Mesenchymal stem cell (in vitro differentiated cells and primary cell): Measurements from ENCODE around the gene DEFB118. TPM values are rescaled to one million over a fixed set of nuclear protein-coding genes. Genes with fewer than 3 reads are reported as not detected.

ENCODE experiments used
- DNase-seq: peaks from one replicate; pipeline ENCODE4 v3.0.0-alpha.2; 2013
- H2AFZ ChIP-seq: one replicate; pipeline ENCODE4 v1.6.1; 2013; ENCODE audit warnings: low read depth, mild to moderate bottlenecking, control low read depth, inconsistent platforms, low read length, moderate library complexity
- H2AK5ac ChIP-seq: 2 replicates; pipeline ENCODE4 v1.6.1; 2013; ENCODE audit warnings: low read length, moderate library complexity, mild to moderate bottlenecking, inconsistent platforms; ENCODE audit not compliant: severe bottlenecking
- H2BK120ac ChIP-seq: one replicate; pipeline ENCODE4 v1.6.1; 2013; ENCODE audit warnings: low read depth, mild to moderate bottlenecking, inconsistent platforms, low read length, moderate library complexity
- H2BK12ac ChIP-seq, 2 experiments: one replicate each; pipeline ENCODE4 v1.6.1; 2013; ENCODE audit warnings: inconsistent platforms in 2 of 2, low read length in 2 of 2, mild to moderate bottlenecking in 2 of 2, moderate library complexity in 2 of 2, control low read depth in 1 of 2
- H2BK15ac ChIP-seq: one replicate; pipeline ENCODE4 v1.6.1; 2013; ENCODE audit warnings: mild to moderate bottlenecking, low read depth, inconsistent platforms; ENCODE audit not compliant: poor library complexity, severe bottlenecking
- H2BK5ac ChIP-seq: 2 replicates; pipeline ENCODE4 v1.6.1; 2013; ENCODE audit warnings: low read depth, mild to moderate bottlenecking, low read length, control low read depth, inconsistent platforms; ENCODE audit not compliant: poor library complexity, severe bottlenecking
- H3K14ac ChIP-seq, 2 experiments: one replicate each; pipeline ENCODE4 v1.6.1; 2013; ENCODE audit warnings: inconsistent platforms in 2 of 2, low read length in 2 of 2, control low read depth in 1 of 2, mild to moderate bottlenecking in 1 of 2, moderate library complexity in 1 of 2
- H3K18ac ChIP-seq, 2 experiments: one replicate each; pipeline ENCODE4 v1.6.1; 2013; ENCODE audit warnings: inconsistent platforms in 2 of 2, low read length in 2 of 2, control low read depth in 1 of 2, low read depth in 1 of 2, mild to moderate bottlenecking in 1 of 2
- H3K23ac ChIP-seq, 2 experiments: one replicate each; pipeline ENCODE4 v1.6.1; 2013; ENCODE audit warnings: inconsistent platforms in 2 of 2, low read length in 2 of 2, mild to moderate bottlenecking in 2 of 2, moderate library complexity in 2 of 2, control low read depth in 1 of 2
- H3K27ac ChIP-seq: 2 replicates; pipeline ENCODE4 v1.5.1; 2013; ENCODE audit warnings: mild to moderate bottlenecking, moderate library complexity, low read length, control low read depth, inconsistent platforms; ENCODE audit not compliant: poor library complexity, severe bottlenecking
- H3K27me3 ChIP-seq, 2 experiments: 2 replicates each; pipeline versions ENCODE4 v1.6.1 to v1.7.0; 2013; ENCODE audit warnings: low read length in 2 of 2, mild to moderate bottlenecking in 2 of 2, moderate library complexity in 2 of 2, control low read depth in 1 of 2, inconsistent platforms in 1 of 2; ENCODE audit not compliant: control insufficient read depth in 1 of 2, insufficient read depth in 1 of 2
- H3K36me3 ChIP-seq, 2 experiments: 2 replicates each; pipeline versions ENCODE4 v1.6.1 to v1.7.0; 2013; ENCODE audit warnings: low read length in 2 of 2, control low read depth in 1 of 2, inconsistent platforms in 1 of 2, low read depth in 1 of 2, mild to moderate bottlenecking in 1 of 2; ENCODE audit not compliant: insufficient read depth in 2 of 2, control insufficient read depth in 1 of 2
- H3K4ac ChIP-seq, 2 experiments: one replicate each; pipeline ENCODE4 v1.6.1; 2013; ENCODE audit warnings: inconsistent platforms in 2 of 2, low read length in 2 of 2, mild to moderate bottlenecking in 2 of 2, moderate library complexity in 2 of 2, control low read depth in 1 of 2, low read depth in 1 of 2
- H3K4me1 ChIP-seq: 2 replicates; pipeline ENCODE4 v1.6.1; 2013; ENCODE audit warnings: low read depth, low read length, control low read depth; ENCODE audit not compliant: control insufficient read depth, insufficient read depth
- H3K4me2 ChIP-seq: 2 replicates; pipeline ENCODE4 v1.6.1; 2013; ENCODE audit warnings: low read length, mild to moderate bottlenecking, inconsistent platforms; ENCODE audit not compliant: poor library complexity, severe bottlenecking
- H3K4me3 ChIP-seq, 2 experiments: 2 replicates each; pipeline versions ENCODE4 v1.5.1 to v1.7.0; 2013; ENCODE audit warnings: low read length in 2 of 2, mild to moderate bottlenecking in 2 of 2, control low read depth in 1 of 2, low read depth in 1 of 2; ENCODE audit not compliant: insufficient read depth in 1 of 2
- H3K79me1 ChIP-seq: replicated peaks from 2 replicates; pipeline ENCODE4 v1.6.1; 2013; ENCODE audit warnings: mild to moderate bottlenecking, control low read depth, low read length, inconsistent platforms; ENCODE audit not compliant: poor library complexity, severe bottlenecking
- H3K9ac ChIP-seq: 2 replicates; pipeline ENCODE4 v1.7.0; 2013; ENCODE audit warnings: mild to moderate bottlenecking, low read length, moderate library complexity
- H3K9me3 ChIP-seq: 2 replicates; pipeline ENCODE4 v1.7.0; 2013; ENCODE audit warnings: mild to moderate bottlenecking, low read length; ENCODE audit not compliant: control insufficient read depth
- H4K8ac ChIP-seq: one replicate; pipeline ENCODE4 v1.6.1; 2013; ENCODE audit warnings: inconsistent platforms, mild to moderate bottlenecking, low read length, moderate library complexity
- H4K91ac ChIP-seq: one replicate; pipeline ENCODE4 v1.6.1; 2013; ENCODE audit warnings: mild to moderate bottlenecking, low read length, inconsistent platforms
- WGBS: methylation state at CpG from one replicate; pipeline ENCODE4 v1.1.7; 2013; ENCODE audit warnings: mixed read lengths; 5-methylcytosine and 5-hydroxymethylcytosine counted together
- polyA plus RNA-seq, 2 experiments: library from polyadenylated mRNA; stranded (reverse); fragments of 200-250 nt; gene quantifications; one replicate each; pipeline ENCODE4 v1.2.3, GENCODE V29; 2013

DEFB118 gene, protein sequence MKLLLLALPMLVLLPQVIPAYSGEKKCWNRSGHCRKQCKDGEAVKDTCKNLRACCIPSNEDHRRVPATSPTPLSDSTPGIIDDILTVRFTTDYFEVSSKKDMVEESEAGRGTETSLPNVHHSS
- polyA plus RNA-seq (2013, experiment 1 of 2): not detected
- not detected for polyA plus RNA-seq (2013, experiment 2 of 2)

- Histone ChIP-seq H3K4me3 (no peak within 1 kb of the TSS), H3K9ac (no peak within 1 kb of the TSS), H3K36me3 (no peaks in the 10 kb centered on the region), H2AK5ac (no peak within 1 kb of the TSS), H3K18ac (no peak within 1 kb of the TSS), H3K4me2 (no peak within 1 kb of the TSS), H3K27ac (no peak within 1 kb of the TSS), H2BK15ac (no peak within 1 kb of the TSS), H3K4me1 (no peaks in the 10 kb centered on the region), H2BK120ac (no peak within 1 kb of the TSS), H3K27me3 (no peaks in the 10 kb centered on the region), H2AFZ (no peak within 1 kb of the TSS), H2BK5ac (no peak within 1 kb of the TSS), H3K79me1 (no peaks in the 10 kb centered on the region), H3K4ac (no peak within 1 kb of the TSS), H2BK12ac (no peak within 1 kb of the TSS), H4K91ac (no peak within 1 kb of the TSS), H3K23ac (no peak within 1 kb of the TSS), H3K9me3 (no peaks in the 10 kb centered on the region), H4K8ac (no peak within 1 kb of the TSS), H3K14ac (no peak within 1 kb of the TSS)
- 52% methylated on average over 2 of the region's 2 CpGs for WGBS
- no peak for DNase-seq
These were observed at the start of gene DEFB118 for GRCh38 chr20:31368301-31368700. Gene DEFB118 (plus strand): TSS chr20:31368601. CDS start chr20:31368651, 50 bp downstream.

GRCh38 chr20:31322504-31322903 lies 45.9 kb upstream of the DEFB118 start:
- no peak for DNase-seq
- peaks cover 26% of the 10 kb centered on the region for H3K9me3 ChIP-seq
- no peak overlapping the region for H2BK120ac ChIP-seq
- H3K36me3 ChIP-seq: no peaks in the 10 kb centered on the region
- H4K91ac ChIP-seq: no peak overlapping the region
- H2BK12ac ChIP-seq: no peak overlapping the region
- no peak overlapping the region for H3K23ac ChIP-seq
- H3K4me1 ChIP-seq: no peaks in the 10 kb centered on the region
- H2AK5ac ChIP-seq: no peak overlapping the region
- no peak overlapping the region for H3K4ac ChIP-seq
- no peak overlapping the region for H2BK5ac ChIP-seq
- H3K18ac ChIP-seq: no peak overlapping the region
- H3K79me1 ChIP-seq: no peaks in the 10 kb centered on the region
- H4K8ac ChIP-seq: no peak overlapping the region
- no peaks in the 10 kb centered on the region for H3K27me3 ChIP-seq
- no peak overlapping the region for H2AFZ ChIP-seq
- H3K4me2 ChIP-seq: no peak overlapping the region
- H3K14ac ChIP-seq: no peak overlapping the region
- no peak overlapping the region for H3K9ac ChIP-seq
- no peak overlapping the region for H2BK15ac ChIP-seq
- WGBS: 43% methylated on average over 3 of the region's 3 CpGs
- no peak overlapping the region for H3K4me3 ChIP-seq
- no peak overlapping the region for H3K27ac ChIP-seq

DNA sequence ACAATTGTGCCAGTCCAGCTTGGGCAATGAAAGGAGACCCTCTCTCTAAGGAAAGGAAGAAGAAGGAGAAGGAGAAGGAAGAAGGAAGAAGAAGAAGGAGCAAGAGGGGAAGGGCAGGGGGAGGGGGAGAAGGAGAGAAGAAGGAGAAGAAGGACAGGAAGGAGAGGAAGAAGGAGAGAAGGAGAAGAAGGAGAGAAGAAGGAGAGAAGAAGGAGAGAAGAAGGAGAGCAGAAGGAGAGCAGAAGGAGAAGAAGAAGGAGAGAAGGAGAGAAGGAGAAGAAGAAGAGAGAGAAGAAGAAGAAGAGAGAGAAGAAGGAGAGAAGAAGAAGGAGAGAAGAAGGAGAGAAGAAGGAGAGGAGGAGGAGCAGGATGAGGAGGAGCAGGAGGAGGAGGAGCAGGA lies 37.5 kb upstream of the DEFB118 start:
- Histone ChIP-seq H2AFZ (no peak overlapping the region), H3K4me3 (no peak overlapping the region), H3K27me3 (no peaks in the 10 kb centered on the region), H3K27ac (no peak overlapping the region), H3K9me3 (peaks cover 6% of the 10 kb centered on the region), H3K18ac (no peak overlapping the region), H3K4me2 (no peak overlapping the region), H2BK12ac (no peak overlapping the region), H3K23ac (no peak overlapping the region), H3K14ac (no peak overlapping the region), H4K8ac (no peak overlapping the region), H3K4me1 (no peaks in the 10 kb centered on the region), H3K4ac (no peak overlapping the region), H4K91ac (no peak overlapping the region), H3K9ac (no peak overlapping the region), H2AK5ac (no peak overlapping the region), H2BK5ac (no peak overlapping the region), H2BK15ac (no peak overlapping the region), H3K79me1 (no peaks in the 10 kb centered on the region), H2BK120ac (no peak overlapping the region), H3K36me3 (no peaks in the 10 kb centered on the region)
- no peak for DNase-seq

- H3K23ac ChIP-seq: no peak overlapping the region
- no peak overlapping the region for H3K14ac ChIP-seq
- H3K79me1 ChIP-seq: no peaks in the 10 kb centered on the region
- H3K4me2 ChIP-seq: no peak overlapping the region
- H3K4ac ChIP-seq: no peak overlapping the region
- no peak overlapping the region for H2BK5ac ChIP-seq
- no peaks in the 10 kb centered on the region for H3K36me3 ChIP-seq
- H2BK12ac ChIP-seq: no peak overlapping the region
- no peaks in the 10 kb centered on the region for H3K27me3 ChIP-seq
- no peak overlapping the region for H2BK15ac ChIP-seq
- no peaks in the 10 kb centered on the region for H3K9me3 ChIP-seq
- no peak overlapping the region for H3K4me3 ChIP-seq
- H2AFZ ChIP-seq: no peak overlapping the region
- H4K91ac ChIP-seq: no peak overlapping the region
- no peak overlapping the region for H4K8ac ChIP-seq
- no peak overlapping the region for H2AK5ac ChIP-seq
- H3K27ac ChIP-seq: no peak overlapping the region
- no peaks in the 10 kb centered on the region for H3K4me1 ChIP-seq
- H2BK120ac ChIP-seq: no peak overlapping the region
- no peak overlapping the region for H3K9ac ChIP-seq
- DNase-seq: no peak
- H3K18ac ChIP-seq: no peak overlapping the region
These were observed 26.9 kb upstream of the DEFB118 start for GRCh38 chr20:31341470-31341869.
